Prostate gland (tissue), 2 donors: ENCODE measurements around the gene LCORL. TPM values are rescaled to one million over a fixed set of nuclear protein-coding genes. Genes with fewer than 3 reads are reported as not detected.

ENCODE experiments used
- DNase-seq: peaks from one replicate; pipeline ENCODE4 v3.0.0-alpha.2; 2019; ENCODE audit warnings: low spot score
- H3K27ac ChIP-seq, 2 donors: fragments of 200-600 bp; sonication (generic); 2 replicates each; pipeline ENCODE4 v1.5.1; 2017 to 2019
- H3K27me3 ChIP-seq: fragments of 200-600 bp; sonication (generic); replicated peaks from 2 replicates; pipeline ENCODE4 v1.5.1; 2019; ENCODE audit not compliant: insufficient read depth
- H3K36me3 ChIP-seq, 2 donors: fragments of 200-600 bp; sonication (generic); 1 replicate in 1 of 2; 2 replicates in 1 of 2; pipeline versions ENCODE4 v1.5.1 to v1.8.1; 2017 to 2019
- H3K4me1 ChIP-seq: fragments of 200-600 bp; sonication (generic); replicated peaks from 2 replicates; pipeline ENCODE4 v1.5.1; 2019
- H3K4me3 ChIP-seq, 2 donors: fragments of 200-600 bp; sonication (generic); 2 replicates each; pipeline ENCODE4 v1.5.1; 2017 to 2019
- H3K9me3 ChIP-seq: fragments of 200-600 bp; sonication (generic); 2 replicates; pipeline ENCODE4 v1.5.1; 2017
- POLR2A ChIP-seq: fragments of 450-650 bp; IDR thresholded peaks from one replicate; pipeline ENCODE4 v1.6.1; 2016; ENCODE audit warnings: antibody characterized with exemption, mild to moderate bottlenecking
- POLR2AphosphoS5 ChIP-seq: sonication (generic); formaldehyde crosslinking; IDR thresholded peaks from one replicate; pipeline ENCODE4 v1.6.1; 2017; ENCODE audit warnings: antibody characterized with exemption
- WGBS: methylation state at CpG from one replicate; pipeline ENCODE4 v1.1.5; 2018; 5-methylcytosine and 5-hydroxymethylcytosine counted together
- intact Hi-C: fragments of 100-400 bp; cut with DNase I; formaldehyde crosslinking; loops from one replicate; pipeline ENCODE4 v1.14.2; 2022
- total RNA-seq, 2 donors: library from RNA; depleted of rRNA; stranded (reverse); fragments of >200 nt; gene quantifications; one replicate each; pipeline ENCODE4 v1.1.0, GENCODE V29; 2016
- TF ChIP-seq, protein P1 (sequence below), 4 experiments: fragments of 200-600 bp in 2 of 4; fragments of 450-650 bp in 2 of 4; sonication (generic) in 2 of 4; IDR thresholded peaks; 1 replicate in 3 of 4; 2 replicates in 1 of 4; pipeline ENCODE4 v1.5.1; 2016 to 2019; ENCODE audit warnings: antibody characterized with exemption in 4 of 4, mild to moderate bottlenecking in 2 of 4, moderate library complexity in 2 of 4

LCORL gene
- total RNA-seq, 2 donors from 2014 or later = 17.8 to 34.5 TPM

- H3K4me1 ChIP-seq = peaks cover 8% of the 10 kb centered on the region
- WGBS = 58% methylated on average over 3 of the region's 3 CpGs
- no peak for DNase-seq
- H3K27ac ChIP-seq = no peak overlapping the region
- no peaks in the 10 kb centered on the region for H3K27me3 ChIP-seq
- no peak overlapping the region for H3K4me3 ChIP-seq
- intact Hi-C loops = loop anchor here (5.0 kb wide), 1 partner anchor 236 kb away; the partner anchor contains the start of gene LAP3
- no peaks in the 10 kb centered on the region for H3K9me3 ChIP-seq
- H3K36me3 ChIP-seq = no peaks in the 10 kb centered on the region
- TF ChIP-seq POLR2AphosphoS5 (no peak), POLR2A (no peak)
- TF ChIP-seq, protein P1, sequence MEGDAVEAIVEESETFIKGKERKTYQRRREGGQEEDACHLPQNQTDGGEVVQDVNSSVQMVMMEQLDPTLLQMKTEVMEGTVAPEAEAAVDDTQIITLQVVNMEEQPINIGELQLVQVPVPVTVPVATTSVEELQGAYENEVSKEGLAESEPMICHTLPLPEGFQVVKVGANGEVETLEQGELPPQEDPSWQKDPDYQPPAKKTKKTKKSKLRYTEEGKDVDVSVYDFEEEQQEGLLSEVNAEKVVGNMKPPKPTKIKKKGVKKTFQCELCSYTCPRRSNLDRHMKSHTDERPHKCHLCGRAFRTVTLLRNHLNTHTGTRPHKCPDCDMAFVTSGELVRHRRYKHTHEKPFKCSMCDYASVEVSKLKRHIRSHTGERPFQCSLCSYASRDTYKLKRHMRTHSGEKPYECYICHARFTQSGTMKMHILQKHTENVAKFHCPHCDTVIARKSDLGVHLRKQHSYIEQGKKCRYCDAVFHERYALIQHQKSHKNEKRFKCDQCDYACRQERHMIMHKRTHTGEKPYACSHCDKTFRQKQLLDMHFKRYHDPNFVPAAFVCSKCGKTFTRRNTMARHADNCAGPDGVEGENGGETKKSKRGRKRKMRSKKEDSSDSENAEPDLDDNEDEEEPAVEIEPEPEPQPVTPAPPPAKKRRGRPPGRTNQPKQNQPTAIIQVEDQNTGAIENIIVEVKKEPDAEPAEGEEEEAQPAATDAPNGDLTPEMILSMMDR (IDR thresholded peaks at IDR 0.05) = no peak
Measured at GRCh38 chr4:17812801-17813200, 208.8 kb downstream of the LCORL start.

GRCh38 chr4:17812125-17812524, 209.4 kb downstream of the LCORL start:
- no peak overlapping the region for H3K27ac ChIP-seq
- peaks cover 8% of the 10 kb centered on the region for H3K4me1 ChIP-seq
- H3K36me3 ChIP-seq = no peaks in the 10 kb centered on the region
- WGBS = 9% methylated on average over 3 of the region's 3 CpGs
- no peak overlapping the region for H3K4me3 ChIP-seq
- H3K27me3 ChIP-seq = no peaks in the 10 kb centered on the region
- TF ChIP-seq, protein P1 (IDR thresholded peaks at IDR 0.05) = no peak
- TF ChIP-seq POLR2A (no peak), POLR2AphosphoS5 (no peak)
- intact Hi-C loops = loop anchor here (5.0 kb wide), 1 partner anchor 235 kb away; the partner anchor contains the start of gene LAP3
- DNase-seq = no peak
- H3K9me3 ChIP-seq = no peaks in the 10 kb centered on the region

- no peaks in the 10 kb centered on the region for H3K27me3 ChIP-seq
- no peaks in the 10 kb centered on the region for H3K9me3 ChIP-seq
- peaks cover 8% of the 10 kb centered on the region for H3K4me1 ChIP-seq
- intact Hi-C loops = loop anchor here (2.0 to 5.0 kb wide), 2 partner anchors 212 to 234 kb away; partner anchors contain the start of gene LAP3
- no peak for TF ChIP-seq POLR2AphosphoS5
- TF ChIP-seq, protein P1 (IDR thresholded peaks at IDR 0.05) = no peak
- TF ChIP-seq POLR2A = no peak
- no peak for DNase-seq
- H3K4me3 ChIP-seq = peak overlapping the region; percentile 59 to 81
- under 1% methylated on average over 36 of the region's 48 CpGs for WGBS
- H3K36me3 ChIP-seq = no peaks in the 10 kb centered on the region
- H3K27ac ChIP-seq = no peak overlapping the region
Measured at GRCh38 chr4:17811078-17811603, 210.4 kb downstream of the LCORL start.

DNA sequence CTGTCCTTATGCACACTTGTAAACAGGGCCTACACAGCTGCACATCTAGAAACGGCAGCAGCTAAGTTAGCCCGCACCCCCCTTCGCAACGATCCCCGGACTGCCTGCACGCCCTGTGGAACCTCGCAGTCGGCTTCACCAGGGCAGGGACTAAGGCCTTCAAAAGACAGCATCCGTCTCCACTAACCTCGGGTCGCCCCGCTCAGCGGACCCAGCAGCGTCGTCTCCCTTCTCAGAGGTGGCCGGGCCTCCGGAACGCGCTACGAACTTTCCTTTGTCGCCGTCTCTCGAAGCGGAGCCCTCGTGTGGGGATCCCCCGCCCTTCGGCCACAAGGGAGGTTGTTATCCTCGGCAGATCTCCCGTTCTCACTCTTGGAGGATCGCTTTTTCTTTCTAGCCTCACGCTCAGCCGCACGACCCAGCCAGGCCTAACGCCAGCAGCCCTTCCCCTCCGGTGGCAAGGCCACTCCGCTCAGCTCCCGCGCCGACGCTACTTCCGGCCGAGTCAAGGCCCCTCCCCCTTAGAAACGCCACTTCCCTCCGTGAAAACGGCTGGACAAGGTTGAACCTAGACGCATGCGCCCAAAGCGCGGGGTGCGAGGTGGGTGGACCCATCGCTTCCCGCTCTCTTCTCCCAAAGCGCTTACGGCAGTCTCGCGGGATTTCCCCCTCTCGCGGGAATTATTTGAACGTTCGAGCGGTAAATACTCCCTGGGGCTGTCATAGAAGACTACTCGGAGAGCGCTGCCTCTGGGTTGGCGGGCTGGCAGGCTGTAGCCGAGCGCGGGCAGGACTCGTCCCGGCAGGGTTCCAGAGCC, 211.1 kb downstream of the LCORL start, which contains the start of the genes DCAF16 and NCAPG:
TSS of gene DCAF16 (minus strand) at position 498 of the 818 bp plus-strand sequence. CDS start 6,616 bp downstream, outside the sequence.
TSS of gene NCAPG (plus strand) at position 720 of the 818 bp plus-strand sequence. CDS start 99 bp downstream, outside the sequence.
- peak within 1 kb of the TSS; percentile 89 to 93 for H3K27ac ChIP-seq
- intact Hi-C loops = loop anchor here (2.0 to 5.0 kb wide), 2 partner anchors 212 to 233 kb away; partner anchors contain the start of gene LAP3

More for the DNA sequence above, 211.1 kb downstream of the LCORL start, which contains the start of the genes DCAF16 and NCAPG:
- H3K9me3 ChIP-seq = no peaks in the 10 kb centered on the region
- H3K4me1 ChIP-seq = peaks cover 8% of the 10 kb centered on the region
- H3K27me3 ChIP-seq = no peaks in the 10 kb centered on the region
- peak; percentile 99 for DNase-seq
- H3K36me3 ChIP-seq = no peaks in the 10 kb centered on the region
- H3K4me3 ChIP-seq = peak within 1 kb of the TSS; percentile 59 to 81
- under 1% methylated on average over 69 of the region's 69 CpGs for WGBS
- TF ChIP-seq POLR2AphosphoS5 (peak; percentile 100), POLR2A (peak; percentile 98)
- TF ChIP-seq, protein P1 (IDR thresholded peaks at IDR 0.05) = no peak
